Limb (tissue), 2 donors: ENCODE results near the gene CHMP5.

Experiments used
- DNase-seq, 2 donors: peaks; one replicate each; pipeline ENCODE4 v3.0.0-alpha.2; 2016; ENCODE audit errors: extremely low spot score in 2 of 2

CHMP5 gene

GRCh38 chr9:33242609-33243134 is 22.2 kb upstream of the CHMP5 start:
- no peak for DNase-seq

- no peak for DNase-seq
Measured at GRCh38 chr9:33244137-33244784, 20.6 kb upstream of the CHMP5 start.

GRCh38 chr9:33245341-33245740 is 19.5 kb upstream of the CHMP5 start:
- no peak for DNase-seq

- no peak for DNase-seq
Measured at GRCh38 chr9:33246269-33246860, 18.5 kb upstream of the CHMP5 start.

GRCh38 chr9:33248606-33249005 is 16.2 kb upstream of the CHMP5 start:
- DNase-seq, result no peak

GRCh38 chr9:33249087-33249658 is 15.7 kb upstream of the CHMP5 start:
- DNase-seq, result no peak

GRCh38 chr9:33249983-33250382 is 14.9 kb upstream of the CHMP5 start:
- no peak for DNase-seq

GRCh38 chr9:33250458-33250995 is 14.3 kb upstream of the CHMP5 start:
- no peak for DNase-seq

GRCh38 chr9:33254211-33254610 is 10.6 kb upstream of the CHMP5 start:
- DNase-seq, result no peak

GRCh38 chr9:33255014-33255413 is 9.8 kb upstream of the CHMP5 start:
- DNase-seq, result no peak

GRCh38 chr9:33255471-33255870 is 9.4 kb upstream of the CHMP5 start:
- DNase-seq, result no peak

- no peak for DNase-seq
Measured at GRCh38 chr9:33256236-33256635, 8.6 kb upstream of the CHMP5 start.

GRCh38 chr9:33257276-33257675 is 7.6 kb upstream of the CHMP5 start:
- no peak for DNase-seq

- DNase-seq, result no peak
Measured at GRCh38 chr9:33260372-33260771, 4.5 kb upstream of the CHMP5 start.

- peak in 1 of 2 donors; percentile 16 for DNase-seq
Measured at GRCh38 chr9:33263131-33264002, 1.5 kb upstream of the CHMP5 start.

GRCh38 chr9:33264003-33264472 is 811 bp upstream of the CHMP5 start:
- DNase-seq, result peak; percentile 18 to 67

- DNase-seq, result no peak
Measured at GRCh38 chr9:33265211-33265865, 489 bp downstream of the CHMP5 start.

- DNase-seq, result no peak
Measured at GRCh38 chr9:33267151-33267767, 2.4 kb downstream of the CHMP5 start.

- no peak for DNase-seq
Measured at GRCh38 chr9:33270146-33270545, 5.3 kb downstream of the CHMP5 start.

- no peak for DNase-seq
Measured at GRCh38 chr9:33272061-33272460, 7.2 kb downstream of the CHMP5 start.
